OCI-LY3 (cell line): ENCODE measurements around the gene FDXACB1.

ENCODE experiments used
- H2AFZ ChIP-seq: fragments of 200-600, 300-600 bp; shearing (Covaris generic); 2 replicates; pipeline ENCODE4 v1.6.0; 2014; ENCODE audit warnings: antibody characterized with exemption, low read depth, low read length
- H3K27ac ChIP-seq: fragments of 200-600, 300-600 bp; sonication (generic); 2 replicates; pipeline ENCODE4 v1.5.1; 2014; ENCODE audit warnings: mild to moderate bottlenecking, low read length, moderate library complexity, mixed read lengths
- H3K27me3 ChIP-seq: fragments of 200-600, 300-600 bp; sonication (generic); 2 replicates; pipeline ENCODE4 v1.6.1; 2014; ENCODE audit warnings: low read depth, low read length, mixed read lengths
- H3K36me3 ChIP-seq: fragments of 200-600, 300-600 bp; sonication (generic); replicated peaks from 2 replicates; pipeline ENCODE3; 2014; ENCODE audit warnings: low read depth, low read length, mixed read lengths
- H3K4me1 ChIP-seq: fragments of 300-600, 200-600 bp; sonication (generic); 2 replicates; pipeline ENCODE4 v1.6.1; 2014; ENCODE audit warnings: low read length, mixed read lengths
- H3K4me2 ChIP-seq: fragments of 200-600, 300-600 bp; sonication (generic); 2 replicates; pipeline ENCODE4 v1.6.1; 2014; ENCODE audit warnings: low read length, mixed read lengths
- H3K4me3 ChIP-seq: fragments of 300-600, 200-600 bp; sonication (generic); 2 replicates; pipeline ENCODE4 v1.5.1; 2014; ENCODE audit warnings: antibody characterized with exemption, mild to moderate bottlenecking, low read length, moderate library complexity
- H3K79me2 ChIP-seq: fragments of 300-600, 200-600 bp; shearing (Covaris generic); 2 replicates; pipeline ENCODE4 v1.6.1; 2014; ENCODE audit warnings: mild to moderate bottlenecking, low read length, mixed read lengths
- H3K9ac ChIP-seq: fragments of 300-600, 200-600 bp; shearing (Covaris generic); 2 replicates; pipeline ENCODE4 v1.6.0; 2014; ENCODE audit warnings: mild to moderate bottlenecking, low read length, moderate library complexity
- H3K9me3 ChIP-seq: fragments of 200-600, 300-600 bp; shearing (Covaris generic); 2 replicates; pipeline ENCODE4 v1.6.1; 2014; ENCODE audit warnings: low read length, mixed read lengths; ENCODE audit not compliant: insufficient read depth
- H4K20me1 ChIP-seq: fragments of 200-600, 300-600 bp; sonication (generic); 2 replicates; pipeline ENCODE4 v1.6.1; 2016; ENCODE audit warnings: low read length, mixed read lengths; ENCODE audit not compliant: insufficient read depth
- CTCF ChIP-seq: fragments of 200-600, 300-600 bp; sonication (generic); IDR thresholded peaks from 2 replicates; pipeline ENCODE4 v1.5.1; 2014; ENCODE audit warnings: antibody characterized with exemption, low read length, low read depth
- EZH2phosphoT487 ChIP-seq: fragments of 200-600 bp; shearing (Covaris generic); IDR thresholded peaks from 2 replicates; pipeline ENCODE4 v1.6.1; 2018; ENCODE audit warnings: antibody characterized with exemption, mixed run types, low read depth

FDXACB1 gene

GRCh38 chr11:111910676-111911562 lies 32.0 kb upstream of the FDXACB1 start:
- Histone ChIP-seq H3K79me2 (no peaks in the 10 kb centered on the region), H2AFZ (no peak overlapping the region), H4K20me1 (no peaks in the 10 kb centered on the region), H3K36me3 (no peaks in the 10 kb centered on the region), H3K4me3 (no peak overlapping the region), H3K4me1 (no peaks in the 10 kb centered on the region), H3K4me2 (no peak overlapping the region), H3K27me3 (peaks cover 26% of the 10 kb centered on the region), H3K9me3 (no peaks in the 10 kb centered on the region), H3K27ac (no peak overlapping the region), H3K9ac (no peak overlapping the region)
- no peak for TF ChIP-seq EZH2phosphoT487
- TF ChIP-seq CTCF = no peak

DNA sequence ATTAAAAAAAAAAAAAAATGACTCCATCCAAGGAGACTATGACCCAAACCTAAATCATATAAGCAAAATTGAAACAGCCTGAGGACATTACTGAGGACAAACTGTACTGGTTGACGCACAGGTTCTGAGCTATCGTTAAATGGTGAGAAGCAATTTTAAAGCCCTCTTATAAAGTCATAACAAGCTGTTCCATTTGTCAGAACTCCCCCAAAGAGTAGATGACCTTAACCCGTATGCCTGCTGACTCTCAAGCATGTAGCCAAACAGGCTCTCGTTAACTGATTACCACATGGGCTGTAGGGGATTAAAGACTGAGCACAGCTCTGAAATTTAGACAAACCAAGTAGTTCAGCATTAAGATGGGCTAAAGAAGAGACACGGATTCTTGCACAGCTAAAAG lies 30.4 kb upstream of the FDXACB1 start:
- H3K27ac ChIP-seq = no peak overlapping the region
- H3K9ac ChIP-seq = no peak overlapping the region
- no peaks in the 10 kb centered on the region for H3K9me3 ChIP-seq
- no peaks in the 10 kb centered on the region for H3K36me3 ChIP-seq
- H3K27me3 ChIP-seq = peaks cover 22% of the 10 kb centered on the region
- no peaks in the 10 kb centered on the region for H3K4me1 ChIP-seq
- H3K4me3 ChIP-seq = no peak overlapping the region
- TF ChIP-seq EZH2phosphoT487 (no peak), CTCF (no peak)
- no peak overlapping the region for H2AFZ ChIP-seq
- H3K4me2 ChIP-seq = no peak overlapping the region
- no peaks in the 10 kb centered on the region for H3K79me2 ChIP-seq
- H4K20me1 ChIP-seq = no peaks in the 10 kb centered on the region

DNA sequence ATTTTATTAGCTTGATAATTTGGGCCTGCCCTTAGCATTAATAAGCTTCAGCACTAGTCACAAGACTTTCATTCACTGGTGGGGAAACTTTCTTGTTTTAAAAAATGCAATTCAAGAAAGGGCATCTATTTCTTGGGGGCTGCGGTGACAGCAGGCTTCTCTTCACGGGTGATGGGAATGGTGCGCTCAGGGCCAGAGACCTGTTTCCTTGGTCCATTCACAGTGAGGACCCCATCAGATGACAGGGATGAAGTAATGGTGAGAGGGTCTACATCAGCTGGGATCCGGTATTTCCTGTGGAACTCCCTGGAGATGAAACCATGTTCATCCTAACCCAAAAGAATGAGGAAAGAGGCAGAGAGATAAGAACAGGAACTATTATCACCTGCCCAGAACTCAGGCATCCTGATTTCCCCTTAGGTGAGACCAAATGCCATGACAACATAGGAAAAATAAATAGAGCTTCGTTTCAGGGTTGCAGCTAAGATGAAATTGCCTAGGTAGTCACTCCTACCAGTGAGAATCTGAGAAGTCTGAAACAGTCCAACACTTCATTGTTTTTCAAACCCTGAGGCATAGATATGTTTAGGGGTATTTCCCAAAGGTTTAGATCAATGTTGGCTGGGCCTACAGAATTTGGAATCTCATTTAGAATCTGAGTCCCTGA lies 29.8 kb upstream of the FDXACB1 start:
- H2AFZ ChIP-seq = no peak overlapping the region
- H3K4me1 ChIP-seq = no peaks in the 10 kb centered on the region
- no peaks in the 10 kb centered on the region for H3K79me2 ChIP-seq
- no peak overlapping the region for H3K4me2 ChIP-seq
- H3K27ac ChIP-seq = no peak overlapping the region
- H3K9me3 ChIP-seq = no peaks in the 10 kb centered on the region
- no peak for TF ChIP-seq CTCF
- TF ChIP-seq EZH2phosphoT487 = no peak
- peaks cover 22% of the 10 kb centered on the region for H3K27me3 ChIP-seq
- H3K9ac ChIP-seq = no peak overlapping the region
- H3K4me3 ChIP-seq = no peak overlapping the region
- H4K20me1 ChIP-seq = no peaks in the 10 kb centered on the region
- no peaks in the 10 kb centered on the region for H3K36me3 ChIP-seq

GRCh38 chr11:111906680-111907079 lies 27.7 kb upstream of the FDXACB1 start:
- Histone ChIP-seq H3K4me3 (no peak overlapping the region), H2AFZ (no peak overlapping the region), H3K79me2 (no peaks in the 10 kb centered on the region), H4K20me1 (no peaks in the 10 kb centered on the region), H3K4me2 (no peak overlapping the region), H3K9ac (no peak overlapping the region), H3K9me3 (no peaks in the 10 kb centered on the region), H3K36me3 (no peaks in the 10 kb centered on the region), H3K27ac (no peak overlapping the region), H3K27me3 (peaks cover 17% of the 10 kb centered on the region), H3K4me1 (no peaks in the 10 kb centered on the region)
- no peak for TF ChIP-seq EZH2phosphoT487
- no peak for TF ChIP-seq CTCF
